Aorta (tissue), 5 donors: ENCODE measurements around the gene NID1. TPM values are rescaled to one million over a fixed set of nuclear protein-coding genes. Genes with fewer than 3 reads are reported as not detected.
"Not testable (repeated sequence)": the region's sequence is repeated elsewhere in the genome, so short reads cannot be mapped to it uniquely, and the experiment has no call there.

ENCODE experiments used
- ATAC-seq: fragments of 200-7000 bp; cut with Tn5 transposase; one replicate; pipeline ENCODE4 v1.9.1; 2022; ENCODE audit warnings: moderate library complexity; ENCODE audit not compliant: low FRiP score
- DNase-seq, 2 donors: peaks; one replicate each; pipeline ENCODE4 v3.0.0-alpha.2; 2020
- H3K27ac ChIP-seq, 2 donors: one replicate each; pipeline ENCODE4 v1.5.1; 2013; ENCODE audit warnings: low read length in 2 of 2, mild to moderate bottlenecking in 2 of 2, moderate library complexity in 2 of 2, control low read depth in 1 of 2, inconsistent platforms in 1 of 2, low read depth in 1 of 2
- H3K27me3 ChIP-seq, 2 donors: one replicate each; pipeline ENCODE4 v1.6.1; 2013; ENCODE audit warnings: control low read depth in 1 of 2, low read length in 1 of 2, mild to moderate bottlenecking in 1 of 2, moderate library complexity in 1 of 2; ENCODE audit not compliant: insufficient read depth in 2 of 2, control insufficient read depth in 1 of 2
- H3K36me3 ChIP-seq, 2 donors: one replicate each; pipeline ENCODE4 v1.6.1; 2013; ENCODE audit warnings: control low read depth in 1 of 2, low read length in 1 of 2, mild to moderate bottlenecking in 1 of 2; ENCODE audit not compliant: insufficient read depth in 2 of 2, control insufficient read depth in 1 of 2
- H3K4me1 ChIP-seq, 2 donors: one replicate each; pipeline ENCODE4 v1.6.1; 2013; ENCODE audit warnings: low read length in 2 of 2, control low read depth in 1 of 2, mild to moderate bottlenecking in 1 of 2, moderate library complexity in 1 of 2; ENCODE audit not compliant: insufficient read depth in 2 of 2, control insufficient read depth in 1 of 2
- H3K4me3 ChIP-seq, 2 donors: one replicate each; pipeline ENCODE4 v1.5.1; 2013; ENCODE audit warnings: low read length in 2 of 2, control low read depth in 1 of 2, mild to moderate bottlenecking in 1 of 2
- H3K9me3 ChIP-seq: one replicate; pipeline ENCODE4 v1.6.1; 2013; ENCODE audit warnings: mild to moderate bottlenecking, low read length; ENCODE audit not compliant: control insufficient read depth
- WGBS, 2 donors: extraction: QIAGEN DNeasy Blood & Tissue Kit; methylation state at CpG; one replicate each; pipeline ENCODE4 v1.1.7; 2013; 5-methylcytosine and 5-hydroxymethylcytosine counted together
- intact Hi-C, 2 donors: fragments of 100-400 bp; cut with DNase I; formaldehyde crosslinking; loops; one replicate each; pipeline versions ENCODE4 v1.14.2 to v1.15.0; 2022
- polyA plus RNA-seq, 2 donors: library from polyadenylated mRNA; stranded (reverse); fragments of 200-250 nt; gene quantifications; one replicate each; pipeline ENCODE4 v1.2.3, GENCODE V29; 2013
- total RNA-seq, 2 donors: library from RNA; stranded (reverse); fragmentation: NEBNext Ultra II Directional; extraction: Animal tissue kit (Norgen Biotek cat#: 25700); gene quantifications; one replicate each; pipeline ENCODE4 v1.2.1, GENCODE V29; 2021
- donor health status: healthy with polysubstance abuse.
- donor health status: Bipolar disorder and iron deficiency.
- donor health status: DM: no; HTN: no; CAD: no.
- donor health status: DM: no; HTN: no; CAD: no.
- donor health status: DM: yes; HTN: yes; CAD: no.

The NID1 gene
- total and polyA plus RNA-seq, 4 donors, result 11.0 to 69.5 (median 60.4) TPM

- Histone ChIP-seq H3K27me3 (no peaks in the 10 kb centered on the region), H3K9me3 (no peaks in the 10 kb centered on the region), H3K27ac (no peak overlapping the region), H3K4me1 (no peaks in the 10 kb centered on the region), H3K4me3 (no peak overlapping the region), H3K36me3 (no peaks in the 10 kb centered on the region)
- intact Hi-C loops, result no loop called here
- DNase-seq, result no peak
- 70 to 71% methylated on average over 5 of the region's 5 CpGs for WGBS, 2 donors
- ATAC-seq, result no peak
Observed at GRCh38 chr1:235968831-235969230, 96.1 kb downstream of the NID1 start.

- WGBS, 2 donors, result 86 to 88% methylated on average over 5 of the region's 5 CpGs
Observed at GRCh38 chr1:235966134-235966533, 98.8 kb downstream of the NID1 start.

GRCh38 chr1:235960809-235961208, 104.1 kb downstream of the NID1 start:
- DNase-seq (no peak), ATAC-seq (no peak)
- H3K36me3 ChIP-seq, result peaks cover 0 to 2% of the 10 kb centered on the region in 2 donors
- no peak overlapping the region for H3K27ac ChIP-seq
- no peak overlapping the region for H3K4me3 ChIP-seq
- WGBS, 2 donors, result 97 to 98% methylated on average over 4 of the region's 4 CpGs
- no peaks in the 10 kb centered on the region for H3K4me1 ChIP-seq
- no peaks in the 10 kb centered on the region for H3K27me3 ChIP-seq
- H3K9me3 ChIP-seq, result no peaks in the 10 kb centered on the region
- intact Hi-C loops, result no loop called here

More at GRCh38 chr1:235966134-235966533, 98.8 kb downstream of the NID1 start:
- DNase-seq, intact Hi-C loops, H3K4me1 ChIP-seq, H3K27me3 ChIP-seq, H3K9me3 ChIP-seq, H3K36me3 ChIP-seq, ATAC-seq, H3K27ac ChIP-seq, H3K4me3 ChIP-seq: not testable (repeated sequence)

- H3K4me1 ChIP-seq, result peaks cover 0 to 2% of the 10 kb centered on the region in 2 donors
- intact Hi-C loops, result no loop called here
- peaks cover 0 to 2% of the 10 kb centered on the region in 2 donors for H3K36me3 ChIP-seq
- H3K4me3 ChIP-seq, result no peak overlapping the region
- no peak overlapping the region for H3K27ac ChIP-seq
- no peaks in the 10 kb centered on the region for H3K9me3 ChIP-seq
- H3K27me3 ChIP-seq, result no peaks in the 10 kb centered on the region
- DNase-seq (no peak), ATAC-seq (no peak)
- WGBS, 2 donors, result 96 to 97% methylated on average over 12 of the region's 12 CpGs
Observed at GRCh38 chr1:235958021-235958420, 106.9 kb downstream of the NID1 start.

- DNase-seq (no peak), ATAC-seq (no peak)
- Histone ChIP-seq H3K36me3 (peaks cover 0 to 2% of the 10 kb centered on the region in 2 donors), H3K4me3 (no peak overlapping the region), H3K27ac (no peak overlapping the region), H3K27me3 (no peaks in the 10 kb centered on the region), H3K9me3 (no peaks in the 10 kb centered on the region), H3K4me1 (peaks cover 0 to 2% of the 10 kb centered on the region in 2 donors)
- intact Hi-C loops, result no loop called here
- WGBS, 2 donors, result 84 to 85% methylated on average over 4 of the region's 4 CpGs
Observed at GRCh38 chr1:235955777-235956176, 109.1 kb downstream of the NID1 start.

- DNase-seq (peak in 1 of 2 donors; percentile 63), ATAC-seq (peak; percentile 15)
- intact Hi-C loops, result no loop called here
Observed at GRCh38 chr1:235954306-235955283, 110.3 kb downstream of the NID1 start.

GRCh38 chr1:235953801-235954200, 111.1 kb downstream of the NID1 start:
- Histone ChIP-seq H3K9me3 (no peaks in the 10 kb centered on the region), H3K4me1 (peaks cover 0 to 2% of the 10 kb centered on the region in 2 donors), H3K36me3 (peaks cover 0 to 2% of the 10 kb centered on the region in 2 donors), H3K27ac (no peak overlapping the region), H3K4me3 (no peak overlapping the region), H3K27me3 (no peaks in the 10 kb centered on the region)
- ATAC-seq (no peak), DNase-seq (no peak)
- intact Hi-C loops, result no loop called here
- 80 to 83% methylated on average over 2 of the region's 2 CpGs for WGBS, 2 donors

More at GRCh38 chr1:235954306-235955283, 110.3 kb downstream of the NID1 start:
- Histone ChIP-seq H3K27ac (no peak overlapping the region), H3K27me3 (no peaks in the 10 kb centered on the region), H3K4me1 (peaks cover 0 to 2% of the 10 kb centered on the region in 2 donors), H3K36me3 (peaks cover 0 to 2% of the 10 kb centered on the region in 2 donors), H3K9me3 (no peaks in the 10 kb centered on the region), H3K4me3 (no peak overlapping the region)
- whole genome bisulfite sequencing, 2 donors, result 87 to 88% methylated on average over 11 of the region's 11 CpGs

GRCh38 chr1:235952950-235953615, 111.8 kb downstream of the NID1 start:
- H3K9me3 ChIP-seq, result no peaks in the 10 kb centered on the region
- DNase-seq (no peak), ATAC-seq (no peak)
- peaks cover 0 to 2% of the 10 kb centered on the region in 2 donors for H3K4me1 ChIP-seq
- peaks cover 0 to 2% of the 10 kb centered on the region in 2 donors for H3K36me3 ChIP-seq
- no peak overlapping the region for H3K4me3 ChIP-seq
- no peak overlapping the region for H3K27ac ChIP-seq
- H3K27me3 ChIP-seq, result no peaks in the 10 kb centered on the region
- 90 to 95% methylated on average over 4 of the region's 4 CpGs for WGBS, 2 donors
- intact Hi-C loops, result no loop called here
